IMR-90 (cell line): ENCODE data around the gene CCR9.

Experiments used
- CTCF ChIP-seq: conservative IDR thresholded peaks from 2 replicates; pipeline ENCODE4 v1.5.1; 2012; ENCODE audit warnings: mild to moderate bottlenecking, low read depth, low read length, improper control_type of control experiment
- SMC3 ChIP-seq: fragments of 150-350 bp; IDR thresholded peaks from 2 replicates; pipeline ENCODE4 v1.6.1; 2016; ENCODE audit warnings: low read depth, mild to moderate bottlenecking, antibody characterized with exemption, low read length, moderate library complexity

GRCh38 chr3:45838466-45838865, 47.9 kb upstream of the CCR9 start:
- TF ChIP-seq CTCF = no peak
- no peak for TF ChIP-seq SMC3
